LNCaP clone FGC (cell line): ENCODE measurements around the gene TLDC2.
A peak's percentile ranks its signal among the peaks of the same experiment; 100 is the strongest.

Experiments used
- DNase-seq: peaks from one replicate; pipeline ENCODE4 v3.0.0-alpha.2; 2011; ENCODE audit warnings: low read depth
- H3K4me3 ChIP-seq: 2 replicates; pipeline ENCODE4 v1.5.1; 2011; ENCODE audit warnings: mild to moderate bottlenecking, low read depth, low read length, control low read depth
- TF ChIP-seq, protein P1 (sequence below): IDR thresholded peaks from 2 replicates; pipeline ENCODE4 v1.5.1; 2012; ENCODE audit warnings: mild to moderate bottlenecking; ENCODE audit not compliant: control insufficient read depth, insufficient read depth; ENCODE audit errors: extremely low read depth

The TLDC2 gene

DNA sequence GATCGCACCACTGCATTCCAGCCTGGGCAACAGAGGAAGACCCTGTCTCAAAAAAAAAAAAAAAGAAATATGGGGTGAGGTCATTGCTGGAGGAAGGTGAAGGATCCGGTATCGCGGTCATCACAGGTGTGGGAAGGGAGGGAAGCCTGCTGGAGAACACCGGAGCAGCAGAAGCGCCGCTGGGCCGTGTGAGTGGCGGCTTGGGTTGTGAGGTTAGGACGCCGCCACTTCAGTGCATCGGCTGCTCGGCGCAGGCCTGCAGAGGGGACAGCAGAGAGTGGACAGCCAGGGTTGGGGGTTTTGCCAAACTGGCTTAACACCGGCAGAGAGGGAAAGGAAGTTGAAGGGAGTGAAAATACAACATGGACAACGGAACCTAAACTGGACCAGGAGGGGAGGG, 5.4 kb downstream of the TLDC2 start:
- DNase-seq: no peak
- TF ChIP-seq, protein P1, sequence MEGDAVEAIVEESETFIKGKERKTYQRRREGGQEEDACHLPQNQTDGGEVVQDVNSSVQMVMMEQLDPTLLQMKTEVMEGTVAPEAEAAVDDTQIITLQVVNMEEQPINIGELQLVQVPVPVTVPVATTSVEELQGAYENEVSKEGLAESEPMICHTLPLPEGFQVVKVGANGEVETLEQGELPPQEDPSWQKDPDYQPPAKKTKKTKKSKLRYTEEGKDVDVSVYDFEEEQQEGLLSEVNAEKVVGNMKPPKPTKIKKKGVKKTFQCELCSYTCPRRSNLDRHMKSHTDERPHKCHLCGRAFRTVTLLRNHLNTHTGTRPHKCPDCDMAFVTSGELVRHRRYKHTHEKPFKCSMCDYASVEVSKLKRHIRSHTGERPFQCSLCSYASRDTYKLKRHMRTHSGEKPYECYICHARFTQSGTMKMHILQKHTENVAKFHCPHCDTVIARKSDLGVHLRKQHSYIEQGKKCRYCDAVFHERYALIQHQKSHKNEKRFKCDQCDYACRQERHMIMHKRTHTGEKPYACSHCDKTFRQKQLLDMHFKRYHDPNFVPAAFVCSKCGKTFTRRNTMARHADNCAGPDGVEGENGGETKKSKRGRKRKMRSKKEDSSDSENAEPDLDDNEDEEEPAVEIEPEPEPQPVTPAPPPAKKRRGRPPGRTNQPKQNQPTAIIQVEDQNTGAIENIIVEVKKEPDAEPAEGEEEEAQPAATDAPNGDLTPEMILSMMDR: no peak
- H3K4me3 ChIP-seq: no peak overlapping the region

DNA sequence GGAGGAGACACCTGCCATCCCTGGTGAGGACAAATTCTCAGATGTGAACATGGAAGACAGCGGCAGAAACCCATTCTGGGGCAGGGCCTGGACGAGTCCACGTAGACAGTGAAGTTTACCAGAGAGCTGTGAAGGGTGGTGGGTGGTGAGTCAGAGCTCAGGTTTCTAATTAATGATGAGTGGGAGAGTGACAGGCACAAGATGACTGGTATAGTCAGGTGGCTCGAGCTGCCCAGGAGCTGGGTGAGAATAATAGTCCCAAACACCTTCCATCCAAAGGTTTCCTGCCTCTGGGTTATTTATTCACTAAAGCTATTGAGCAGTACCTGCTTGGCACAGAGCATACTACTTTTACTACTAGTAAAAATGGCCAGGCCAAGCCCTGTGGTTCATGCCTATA, 6.0 kb downstream of the TLDC2 start:
- no peak overlapping the region for H3K4me3 ChIP-seq
- TF ChIP-seq, protein P1: no peak
- no peak for DNase-seq

DNA sequence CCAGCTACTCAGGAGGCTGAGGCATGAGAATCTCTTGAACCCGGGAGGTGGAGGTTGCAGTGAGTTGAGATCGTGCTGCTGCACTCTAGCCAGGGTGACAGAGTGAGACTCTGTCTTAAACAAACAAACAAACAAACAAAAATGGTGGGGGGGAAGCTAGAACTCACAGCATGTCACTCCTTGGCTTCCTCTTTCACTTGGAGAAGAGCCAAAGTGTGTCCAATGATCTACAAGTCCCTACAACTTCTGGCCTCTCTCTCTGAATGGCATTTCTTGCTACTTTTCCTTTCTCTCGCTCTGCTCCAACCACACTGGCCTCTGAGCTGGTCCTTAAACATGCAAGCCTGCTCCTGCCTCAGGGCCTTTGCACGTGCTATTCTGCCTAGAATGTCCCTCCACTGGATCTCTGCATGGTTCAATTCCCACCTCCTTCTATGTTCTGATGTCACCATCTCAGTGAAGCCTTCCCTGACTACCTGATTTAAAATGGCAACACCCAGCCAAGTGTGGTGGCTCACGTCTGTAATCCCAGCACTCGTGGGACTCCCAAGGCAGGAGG, 8.1 kb downstream of the TLDC2 start:
- TF ChIP-seq, protein P1: no peak
- H3K4me3 ChIP-seq: no peak overlapping the region
- no peak for DNase-seq

DNA sequence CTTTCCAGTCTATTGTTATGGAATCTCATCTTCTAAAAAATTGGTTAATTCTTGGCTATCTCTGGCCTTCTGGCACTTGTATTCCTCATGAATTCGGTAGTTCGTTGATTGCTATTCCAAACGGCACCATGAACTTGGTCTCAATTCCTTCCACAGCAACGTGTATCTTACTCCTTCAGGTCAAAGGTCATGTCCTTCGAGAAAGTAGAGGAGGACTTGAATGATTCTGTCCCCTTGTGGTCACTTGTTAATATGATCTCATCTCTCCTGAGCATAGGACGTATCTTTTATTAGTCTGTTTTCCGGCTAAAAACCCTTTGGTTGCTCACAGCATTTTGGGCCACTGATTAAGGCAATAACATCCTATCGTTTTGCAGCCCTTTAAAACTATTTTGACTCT, 9.4 kb downstream of the TLDC2 start:
- TF ChIP-seq, protein P1: no peak
- H3K4me3 ChIP-seq: no peak overlapping the region
- no peak for DNase-seq

DNA sequence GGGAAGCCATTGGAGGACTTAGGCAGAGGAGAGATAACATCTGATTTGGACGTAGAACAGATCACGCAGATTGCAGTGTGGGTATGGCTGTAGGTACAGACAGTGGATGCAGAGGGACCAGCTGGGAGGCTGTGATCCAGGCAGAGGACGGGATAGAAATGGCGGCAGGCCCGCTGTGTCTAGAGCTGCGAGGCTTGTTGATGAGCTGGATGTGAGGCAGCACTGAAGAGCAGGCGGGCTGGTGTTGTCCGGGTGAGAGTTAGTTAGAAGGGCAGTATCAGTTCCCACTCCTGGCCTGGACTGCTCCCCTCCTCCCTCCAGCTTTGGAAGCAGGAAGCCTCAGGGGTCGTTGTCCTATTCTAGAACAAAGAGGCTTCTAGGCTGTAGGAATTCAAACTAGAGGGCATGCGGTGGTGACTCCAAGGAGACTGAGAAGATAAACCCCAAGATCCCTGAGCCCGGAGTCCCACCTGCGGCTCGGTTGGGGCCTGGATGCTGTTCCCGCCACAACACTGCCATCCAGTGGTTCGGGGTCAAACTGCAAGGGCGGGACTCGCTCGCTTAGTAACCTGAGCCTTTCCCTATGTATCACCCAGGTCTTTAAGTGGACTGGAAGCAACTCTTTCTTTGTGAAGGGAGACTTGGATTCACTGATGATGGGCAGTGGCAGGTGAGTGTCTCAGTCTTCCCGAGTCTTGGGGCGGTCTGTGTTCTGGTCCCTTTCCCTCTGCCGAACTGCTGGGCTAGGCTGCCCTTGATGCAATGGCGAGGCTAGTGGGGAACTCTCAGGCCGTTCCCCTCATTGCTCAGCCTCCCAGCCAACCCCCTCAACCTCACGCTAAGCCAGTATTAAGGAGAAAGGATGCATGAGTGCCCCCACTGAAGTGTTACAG, 11.2 kb downstream of the TLDC2 start:
- peak; percentile 31 for DNase-seq
- TF ChIP-seq, protein P1: peak; percentile 97
- H3K4me3 ChIP-seq: no peak overlapping the region

DNA sequence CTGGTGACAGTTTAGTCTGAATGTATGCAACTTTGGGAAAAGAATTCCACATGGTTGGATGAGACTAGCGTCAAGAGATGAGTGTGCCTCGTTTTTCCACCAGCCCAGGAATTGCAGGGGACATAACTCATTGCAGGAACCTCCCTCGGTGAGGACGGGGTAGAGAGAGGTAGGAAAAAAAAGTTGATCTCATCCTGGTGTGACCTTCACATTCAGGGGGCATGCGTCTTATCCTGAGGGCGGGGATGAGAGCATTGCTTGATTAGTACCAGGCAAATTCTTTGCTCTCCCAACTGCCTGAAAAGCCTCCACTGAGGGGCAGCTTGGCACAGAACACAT, 11.8 kb downstream of the TLDC2 start:
- no peak overlapping the region for H3K4me3 ChIP-seq
- TF ChIP-seq, protein P1: no peak

More for the DNA sequence above, 11.8 kb downstream of the TLDC2 start:
- no peak for DNase-seq
